ENCODE data around the gene MLH1. TPM values are rescaled to one million over a fixed set of nuclear protein-coding genes. Genes with fewer than 3 reads are reported as not detected.

MLH1 gene
- total and polyA plus RNA-seq, 10 of the 15 experiments (the other 5 are each of a cell fraction or from before 2014, with no cell fraction given): 58.6 to 109 (median 81.4) TPM

DNA sequence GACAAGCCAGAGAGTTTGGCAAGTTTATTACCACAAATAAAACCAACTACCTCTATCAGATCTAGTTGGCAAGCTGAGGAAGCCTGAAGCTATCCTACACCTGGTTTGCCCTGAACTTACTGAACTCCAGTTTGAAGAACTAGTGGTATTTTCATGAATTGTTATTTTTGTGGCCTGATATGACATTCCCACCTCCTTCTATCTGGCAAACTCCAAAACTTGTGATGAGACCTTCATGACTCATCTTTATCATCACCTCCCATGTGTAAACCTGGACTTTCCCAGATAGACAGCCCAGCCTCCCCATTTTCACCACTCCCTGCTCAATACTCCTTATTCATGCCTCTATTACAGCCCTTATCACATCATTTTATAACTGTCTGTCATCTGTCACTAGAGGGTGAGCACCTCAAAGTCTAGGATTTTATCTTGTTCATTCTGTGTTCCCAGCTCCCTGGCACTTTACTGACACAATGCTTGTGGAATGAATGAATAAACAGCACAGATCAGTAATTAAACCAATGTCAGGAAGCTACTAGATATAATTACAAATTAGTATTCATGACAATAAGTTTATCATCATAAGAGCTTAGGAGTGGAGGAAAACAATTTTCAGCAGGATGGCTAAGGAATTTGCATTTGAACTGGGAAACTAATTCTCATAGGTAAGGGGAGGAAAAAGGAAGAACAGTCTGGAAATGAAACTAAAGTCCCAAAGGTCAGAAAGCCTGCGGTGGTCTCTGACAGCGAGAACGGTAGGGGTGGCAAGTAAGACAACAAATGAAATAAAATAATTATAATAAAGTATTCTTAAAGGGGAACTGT lies 35.2 kb upstream of the MLH1 start:
- no peaks in the 10 kb centered on the region for H3K9me3 ChIP-seq (replicated peaks; ENCODE audit: control insufficient read depth, insufficient read depth, low read length)
- H3K4me1 ChIP-seq (ENCODE audit: control insufficient read depth, insufficient read depth, low read length): no peaks in the 10 kb centered on the region
- H3K36me3 ChIP-seq (ENCODE audit: control insufficient read depth in 2 of 2, insufficient read depth in 2 of 2, low read length in 1 of 2): no peaks in the 10 kb centered on the region
- no peak overlapping the region for H2AFZ ChIP-seq (ENCODE audit: control insufficient read depth, low read depth, low read length)
- no peak for TF ChIP-seq BCL11A (IDR thresholded peaks at IDR 0.05; ENCODE audit: low read depth, low read length)
- TF ChIP-seq, protein P1, sequence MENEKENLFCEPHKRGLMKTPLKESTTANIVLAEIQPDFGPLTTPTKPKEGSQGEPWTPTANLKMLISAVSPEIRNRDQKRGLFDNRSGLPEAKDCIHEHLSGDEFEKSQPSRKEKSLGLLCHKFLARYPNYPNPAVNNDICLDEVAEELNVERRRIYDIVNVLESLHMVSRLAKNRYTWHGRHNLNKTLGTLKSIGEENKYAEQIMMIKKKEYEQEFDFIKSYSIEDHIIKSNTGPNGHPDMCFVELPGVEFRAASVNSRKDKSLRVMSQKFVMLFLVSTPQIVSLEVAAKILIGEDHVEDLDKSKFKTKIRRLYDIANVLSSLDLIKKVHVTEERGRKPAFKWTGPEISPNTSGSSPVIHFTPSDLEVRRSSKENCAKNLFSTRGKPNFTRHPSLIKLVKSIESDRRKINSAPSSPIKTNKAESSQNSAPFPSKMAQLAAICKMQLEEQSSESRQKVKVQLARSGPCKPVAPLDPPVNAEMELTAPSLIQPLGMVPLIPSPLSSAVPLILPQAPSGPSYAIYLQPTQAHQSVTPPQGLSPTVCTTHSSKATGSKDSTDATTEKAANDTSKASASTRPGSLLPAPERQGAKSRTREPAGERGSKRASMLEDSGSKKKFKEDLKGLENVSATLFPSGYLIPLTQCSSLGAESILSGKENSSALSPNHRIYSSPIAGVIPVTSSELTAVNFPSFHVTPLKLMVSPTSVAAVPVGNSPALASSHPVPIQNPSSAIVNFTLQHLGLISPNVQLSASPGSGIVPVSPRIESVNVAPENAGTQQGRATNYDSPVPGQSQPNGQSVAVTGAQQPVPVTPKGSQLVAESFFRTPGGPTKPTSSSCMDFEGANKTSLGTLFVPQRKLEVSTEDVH (IDR thresholded peaks at IDR 0.05; ENCODE audit: low read depth, partially characterized antibody): no peak
- no peak for TF ChIP-seq RCOR1 (conservative IDR thresholded peaks at IDR 0.05; ENCODE audit: low read depth, low read length)
- no peak for TF ChIP-seq MYB (IDR thresholded peaks at IDR 0.05; ENCODE audit: borderline replicate concordance, low read depth, low read length)
- no peak for TF ChIP-seq FOXK2 (IDR thresholded peaks at IDR 0.05)
- TF ChIP-seq IRF4 (IDR thresholded peaks at IDR 0.05; ENCODE audit: low read depth, low read length): no peak
- DNase-seq (ENCODE audit: low read depth, low spot score) (no peak), ATAC-seq (peak; percentile 20; the same call in 2 of the 3 replicates), FAIRE-seq (no peak)
- no TSS peak for BruUV-seq (replicated peaks)
- ChIA-PET CTCF (interaction anchor here (0.5 to 5.4 kb wide), 62 partner anchors 8 to 874 kb away, joined by 3 to 116 read pairs (median 5); partner anchors contain the start of genes EPM2AIP1 and TRANK1), POLR2A (interaction anchor here (0.9 to 1.2 kb wide), 6 partner anchors 22 to 383 kb away, joined by 3 to 4 read pairs (median 3); partner anchors contain the start of gene MLH1), RAD21 (ENCODE audit: unreplicated experiment) (interaction anchor here (0.7 to 4.9 kb wide), 38 partner anchors 10 to 992 kb away, joined by 3 to 83 read pairs (median 4); partner anchors contain the start of genes EPM2AIP1, MLH1 and TRANK1), SMC1A (ENCODE audit: uncharacterized antibody, unreplicated experiment) (interaction anchor here (0.6 to 4.5 kb wide), 48 partner anchors 8 to 256 kb away, joined by 3 to 70 read pairs (median 4); partner anchors contain the start of genes EPM2AIP1, MLH1 and TRANK1)
- no peak overlapping the region for H3K4me2 ChIP-seq (ENCODE audit: control insufficient read depth, insufficient read depth)
- H3K27ac ChIP-seq (ENCODE audit: control insufficient read depth, insufficient read depth): no peak overlapping the region
- intact Hi-C loops (cut with micrococcal nuclease; ENCODE audit: unreplicated experiment) (loop anchor here (1.0 to 2.0 kb wide), 5 partner anchors 50 to 229 kb away; no protein-coding TSS in a partner anchor), in situ Hi-C loops (cut with MboI) (loop anchor here (5.0 kb wide), 1 partner anchor 231 kb away; no protein-coding TSS in a partner anchor)
- no peak overlapping the region for H3K4me3 ChIP-seq
- H3K9ac ChIP-seq (ENCODE audit: control insufficient read depth, insufficient read depth, low read length): no peak overlapping the region
- H4K20me1 ChIP-seq (ENCODE audit: control insufficient read depth, insufficient read depth): no peaks in the 10 kb centered on the region
- WGBS (ENCODE audit: insufficient coverage, insufficient replicate concordance, low lambda C conversion rate, missing lambda C conversion rate): 5% methylated on average over 3 of the region's 3 CpGs
- H3K27me3 ChIP-seq (replicated peaks in 1 of 2; ENCODE audit: control insufficient read depth in 2 of 2, insufficient read depth in 2 of 2, low read length in 1 of 2): no peaks in the 10 kb centered on the region
- no peaks in the 10 kb centered on the region for H3K79me2 ChIP-seq (ENCODE audit: control insufficient read depth, insufficient read depth, low read length)

Data from GM12878 (cell line).